ENCODE data around the gene PDZD7.
"Not testable (repeated sequence)": the region's sequence is repeated elsewhere in the genome, so short reads cannot be mapped to it uniquely, and the experiment has no call there.

The PDZD7 gene

DNA sequence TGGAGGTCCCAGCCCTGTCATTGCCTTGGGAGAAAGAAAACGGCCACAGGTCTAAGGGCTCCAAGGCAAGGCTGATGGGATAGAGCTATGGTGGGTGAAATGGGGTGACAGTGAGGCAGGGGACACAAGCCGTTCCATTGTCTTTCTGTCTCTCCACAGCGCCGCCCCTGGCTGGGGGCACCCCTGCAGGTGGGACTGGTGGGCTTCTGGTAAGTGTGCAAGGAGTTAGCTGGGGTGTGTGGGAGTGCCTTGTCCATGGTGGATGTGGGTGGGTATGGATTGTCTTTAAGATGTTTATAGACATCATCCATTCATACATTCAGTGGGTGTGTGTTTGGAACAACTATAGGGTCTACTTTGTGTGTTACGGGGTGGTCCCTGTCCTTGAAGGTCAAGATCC, 7.6 kb upstream of the PDZD7 start:
- DNase-seq = no peak

DNA sequence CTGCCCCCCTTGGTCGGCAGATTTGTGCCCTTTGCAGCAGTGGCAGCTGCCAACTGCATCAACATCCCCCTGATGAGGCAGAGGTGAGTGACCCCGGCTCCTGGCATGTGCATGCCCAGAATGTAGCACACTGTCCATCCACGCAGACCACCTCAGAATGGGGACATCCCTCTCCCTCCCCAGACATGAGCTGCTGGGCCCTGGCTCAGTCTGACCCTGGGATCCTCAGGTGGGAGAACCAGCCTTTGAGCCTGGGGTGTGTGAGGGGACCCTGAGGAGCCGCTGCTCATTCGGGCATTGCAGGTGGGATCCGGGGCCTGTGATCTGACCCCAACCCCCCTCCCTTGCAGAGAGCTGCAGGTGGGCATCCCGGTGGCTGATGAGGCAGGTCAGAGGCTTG, 5.8 kb upstream of the PDZD7 start:
- DNase-seq = no peak

- no peak for DNase-seq
Observed at GRCh38 chr10:101035916-101036702, 5.2 kb upstream of the PDZD7 start.

- no peak for DNase-seq
Observed at GRCh38 chr10:101035314-101035713, 4.4 kb upstream of the PDZD7 start.

- not testable (repeated sequence) for DNase-seq
Observed at GRCh38 chr10:101034404-101034803, 3.5 kb upstream of the PDZD7 start.

DNA sequence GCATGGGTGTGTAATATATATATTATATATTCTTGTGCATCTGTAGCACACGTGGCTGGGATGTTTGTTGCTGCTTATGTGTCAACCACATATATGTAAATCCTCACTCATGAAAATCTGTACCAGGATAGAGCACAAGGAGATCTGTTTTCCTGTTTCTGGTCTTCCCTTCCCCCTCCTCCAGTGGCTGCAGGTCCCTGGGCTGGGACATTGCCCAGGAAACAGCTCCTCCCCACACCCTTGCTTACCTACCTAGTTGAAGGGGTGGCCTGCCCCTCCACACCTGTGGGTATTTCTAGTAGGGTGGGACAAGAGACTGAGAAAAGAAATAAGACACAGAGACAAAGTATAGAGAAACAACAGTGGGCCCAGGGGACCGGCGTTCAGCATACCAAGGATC, 2.3 kb upstream of the PDZD7 start:
- DNase-seq = no peak

DNA sequence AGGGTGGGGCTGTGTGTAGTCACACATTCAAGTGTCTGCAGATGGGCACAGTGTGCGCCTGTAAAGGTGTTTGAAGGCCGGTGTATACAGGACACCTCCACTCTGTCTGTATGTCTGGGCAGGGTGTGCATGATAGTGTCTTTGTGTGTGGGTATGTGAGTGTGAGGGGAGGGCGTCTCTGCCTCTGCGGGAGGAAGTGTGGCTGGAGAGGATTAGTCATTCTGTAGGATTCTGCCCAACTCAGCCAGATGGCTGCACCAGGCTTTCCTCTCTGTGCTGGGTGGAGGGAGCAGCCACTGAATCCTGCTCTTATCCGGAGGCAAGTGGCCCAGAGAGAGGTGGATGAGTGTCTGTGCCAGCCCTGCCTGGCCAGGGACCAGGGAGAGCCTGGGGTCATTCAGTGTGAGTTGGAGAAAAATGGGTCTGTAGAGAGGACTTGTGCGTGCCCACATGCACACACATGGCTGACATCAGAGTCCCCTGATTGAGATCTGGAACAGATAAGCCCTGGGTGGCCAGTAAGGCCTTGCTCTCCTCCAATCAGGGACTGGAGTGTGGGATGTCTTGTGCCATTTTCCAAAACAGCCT, 1.8 kb upstream of the PDZD7 start:
- DNase-seq = peak; percentile 43

- DNase-seq = peak; percentile 69
Observed at GRCh38 chr10:101031796-101032636, 1.1 kb upstream of the PDZD7 start.

- DNase-seq = no peak
Observed at GRCh38 chr10:101030496-101031127, 317 bp downstream of the PDZD7 start.

DNA sequence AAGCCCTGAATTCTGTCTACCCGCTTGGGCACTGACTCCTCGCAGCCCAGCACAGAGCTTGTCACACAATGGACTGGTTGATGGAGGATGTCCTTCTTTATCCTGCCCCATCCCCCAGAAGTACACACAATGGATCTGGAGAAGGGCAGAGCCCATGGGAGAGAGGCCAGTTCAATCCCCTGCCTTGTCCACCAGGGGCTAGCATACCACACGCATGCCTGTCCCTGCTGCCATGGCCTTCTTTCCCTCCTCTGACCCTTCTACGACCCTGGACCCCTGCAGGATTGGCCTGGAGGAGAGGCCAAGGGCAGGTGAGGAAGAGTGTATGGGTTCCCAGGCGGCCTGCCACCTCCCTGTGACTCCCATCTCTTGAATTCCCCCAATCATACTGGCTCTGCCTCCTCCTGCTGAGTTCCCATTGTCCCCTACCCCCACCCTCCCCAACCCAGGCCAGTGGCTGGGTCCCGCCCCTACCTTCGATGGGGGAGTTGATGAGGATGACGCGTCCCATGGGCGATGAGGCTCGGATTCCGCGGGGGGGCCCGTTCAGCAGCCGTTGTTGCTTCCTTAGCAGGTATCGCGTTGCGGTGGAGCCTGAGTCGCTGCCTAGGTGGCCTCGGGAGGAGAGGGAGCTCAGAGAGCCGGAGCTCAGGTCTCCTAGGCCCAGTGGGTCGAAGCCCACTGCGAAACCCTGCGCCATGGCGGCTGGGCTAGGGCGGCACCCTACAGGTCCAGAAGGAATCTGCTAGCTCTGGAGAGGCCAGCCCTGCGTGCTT, 1.2 kb downstream of the PDZD7 start:
- DNase-seq = no peak

DNA sequence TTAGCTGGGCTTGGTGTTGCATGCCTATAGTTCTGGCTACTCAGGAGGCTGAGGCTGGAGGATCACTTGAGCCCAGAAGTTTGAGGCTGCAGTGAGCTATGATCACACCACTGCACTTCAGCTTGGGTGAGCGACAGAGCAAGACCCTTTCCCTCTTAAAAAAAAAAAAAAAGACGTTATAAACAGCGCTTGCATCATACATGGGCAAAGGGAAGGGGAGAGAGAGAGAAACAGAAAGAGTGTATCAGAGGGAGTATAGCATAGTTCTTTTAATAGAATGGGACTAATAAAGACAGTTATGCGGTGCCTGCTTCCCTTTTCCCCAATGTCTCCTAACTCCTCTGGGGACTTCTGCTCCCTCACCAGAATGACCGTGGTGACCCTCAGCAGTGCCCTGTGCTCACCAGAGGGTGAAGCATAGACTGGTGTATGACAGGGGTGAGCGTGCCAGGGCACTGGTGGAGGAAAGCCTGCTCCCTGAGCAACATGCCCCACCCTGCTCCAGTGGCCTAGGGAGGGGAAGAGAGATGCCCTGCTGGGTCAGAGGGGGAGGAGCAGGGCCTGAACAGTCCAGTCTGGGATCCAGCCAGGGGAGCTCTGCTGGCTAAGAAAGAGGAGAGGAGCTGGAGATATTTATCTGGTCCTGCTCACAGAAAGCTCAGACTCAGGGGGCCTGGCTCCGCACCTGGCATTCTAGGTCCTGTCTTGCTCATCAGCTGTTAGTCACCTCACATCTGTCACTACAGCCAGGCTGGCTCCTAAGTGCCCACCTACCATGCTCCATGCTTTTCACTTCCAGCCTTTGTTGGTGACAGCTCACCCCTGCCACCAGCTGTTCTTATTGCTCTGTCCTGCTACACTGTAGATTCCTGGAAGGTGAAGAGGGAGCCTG, 2.2 kb downstream of the PDZD7 start:
- no peak for DNase-seq

DNA sequence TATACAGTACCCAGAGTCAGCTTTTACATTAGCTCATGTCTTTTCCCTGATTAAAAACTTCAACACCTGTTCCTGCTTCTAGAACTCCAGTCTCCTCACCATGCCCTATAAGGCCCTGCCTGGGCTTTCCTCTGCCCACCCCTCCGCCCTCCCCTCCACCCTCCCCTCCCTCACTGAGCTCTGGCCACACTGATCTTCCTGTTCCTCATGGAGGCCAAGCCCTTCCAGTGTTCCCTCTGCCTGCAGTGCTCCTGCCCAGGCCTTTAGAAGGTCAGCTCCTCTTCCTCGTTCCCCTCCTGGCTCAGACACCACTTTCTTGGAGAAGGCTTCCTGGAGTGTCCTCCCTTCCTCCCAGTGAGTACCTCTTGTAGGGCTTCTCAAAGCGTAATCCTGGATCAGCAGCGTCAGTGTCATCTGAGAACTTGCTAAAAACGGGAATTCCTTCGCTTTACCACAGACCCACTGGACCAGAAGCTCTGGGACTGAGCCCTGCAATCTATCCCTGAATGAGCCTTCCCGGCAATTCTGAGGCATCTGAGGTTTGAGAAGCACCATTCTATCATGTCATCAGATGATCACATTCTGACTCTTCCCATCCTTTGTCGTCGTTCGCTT, 3.7 kb downstream of the PDZD7 start:
- DNase-seq = no peak

DNA sequence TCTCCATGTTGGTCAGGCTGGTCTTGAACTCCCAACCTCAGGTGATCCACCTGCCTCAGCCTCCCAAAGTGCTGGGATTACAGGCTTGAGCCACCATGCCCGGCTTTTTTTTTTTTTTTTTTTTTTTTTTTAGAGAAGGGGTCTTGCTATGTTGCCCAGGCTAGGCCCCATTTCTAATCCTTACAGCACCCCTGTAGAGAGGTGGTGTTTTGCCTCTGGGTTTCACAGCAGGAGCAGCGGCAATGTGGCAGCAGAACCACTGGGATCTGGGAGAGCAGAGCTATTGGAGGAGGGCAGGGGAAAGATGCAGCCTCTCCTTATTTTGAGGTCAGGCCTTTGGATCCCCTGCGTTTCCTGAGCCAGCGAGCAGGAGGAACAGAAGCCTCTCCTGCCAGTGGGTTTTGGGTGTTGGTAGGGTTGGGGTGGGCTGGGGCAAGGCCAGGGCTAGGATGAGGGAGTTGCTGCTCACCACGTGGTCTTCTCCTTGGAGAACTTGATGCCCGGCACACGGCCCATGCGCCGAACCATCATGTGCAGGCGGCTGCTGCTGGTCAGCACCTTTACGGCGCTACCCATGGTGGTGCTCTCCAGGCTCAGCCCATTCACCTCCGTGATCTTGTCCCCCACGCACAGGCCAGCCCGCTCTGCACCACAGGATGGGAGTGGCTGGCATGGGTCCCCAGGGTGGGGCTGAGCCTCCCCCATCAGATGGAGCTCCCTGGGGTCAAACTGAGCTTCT, 7.8 kb downstream of the PDZD7 start:
- no peak for DNase-seq

DNA sequence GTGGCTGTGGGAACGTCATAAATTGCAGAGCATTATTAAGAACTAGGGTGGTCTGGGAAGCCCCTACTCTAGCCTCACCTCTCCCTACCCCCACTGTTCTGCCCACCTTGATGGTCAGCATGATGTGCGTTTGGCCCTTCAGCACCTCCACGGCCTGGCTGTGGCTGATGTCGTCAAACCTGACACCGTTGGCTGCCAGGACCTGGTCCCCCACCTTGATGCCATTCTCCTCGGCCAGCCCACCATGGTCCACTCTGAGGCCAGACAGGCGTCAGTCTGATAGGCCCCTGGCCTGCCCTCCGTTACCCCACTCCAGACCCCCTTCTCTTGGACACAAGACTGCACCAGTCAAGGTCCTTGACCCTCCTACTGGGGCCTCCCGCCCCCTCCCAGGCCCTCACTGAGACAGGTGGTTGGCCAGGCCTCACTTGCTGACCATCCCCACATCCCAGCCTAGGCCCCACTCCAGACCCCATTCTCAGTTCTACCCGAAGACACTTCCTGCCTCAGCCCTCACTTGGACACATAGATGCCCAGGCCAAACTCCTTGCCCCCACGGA, 9.2 kb downstream of the PDZD7 start:
- no peak for DNase-seq

GRCh38 chr10:101021239-101021638, 9.7 kb downstream of the PDZD7 start:
- no peak for DNase-seq

DNA sequence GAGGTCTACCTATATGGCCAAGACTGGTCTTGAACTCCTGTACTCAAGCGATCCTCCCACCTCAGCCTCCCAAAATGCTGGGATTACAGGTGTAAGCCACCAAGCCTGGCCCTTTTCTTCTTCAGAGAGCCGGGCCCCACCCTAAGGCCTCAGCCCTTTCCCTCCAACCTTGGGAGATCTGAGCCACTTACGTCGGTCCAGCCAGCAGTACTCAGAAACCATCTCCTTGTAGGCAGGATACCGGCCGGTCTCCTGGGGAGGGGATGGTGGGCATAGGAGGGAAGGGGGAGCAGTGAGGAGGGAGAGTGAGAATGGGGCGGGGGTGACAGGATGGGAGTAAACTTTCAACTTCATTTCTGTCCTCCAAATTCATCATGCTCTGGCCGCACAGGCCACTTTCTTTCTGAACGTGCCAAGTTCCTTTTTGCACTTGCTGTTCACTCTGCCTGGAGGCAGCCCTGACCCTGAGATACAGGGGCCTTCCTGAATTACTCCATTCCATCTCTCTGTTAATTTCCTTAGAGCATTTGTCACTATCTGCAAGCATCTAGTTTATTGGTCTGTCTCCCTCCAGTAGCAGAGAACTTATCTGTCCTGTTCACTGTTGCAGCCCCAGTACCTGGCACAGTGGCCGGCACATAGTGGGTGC, 10.4 kb downstream of the PDZD7 start:
- DNase-seq = no peak

DNA sequence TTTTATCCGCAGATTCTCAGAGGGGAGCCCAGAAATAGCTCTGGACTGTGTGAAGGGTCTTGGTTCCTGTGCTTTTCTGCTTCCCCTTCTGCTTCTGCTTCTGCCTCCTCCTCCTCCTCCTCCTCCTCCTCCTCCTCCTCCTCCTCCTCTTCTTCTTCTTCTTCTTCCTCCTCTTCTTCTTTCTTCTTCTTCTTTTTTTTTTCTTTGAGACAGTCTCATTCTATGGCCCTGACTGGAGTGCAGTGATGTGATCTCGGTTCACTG, 11.6 kb downstream of the PDZD7 start:
- no peak for DNase-seq

GRCh38 chr10:101018600-101019439, 12.1 kb downstream of the PDZD7 start:
- DNase-seq = peak; percentile 72

DNA sequence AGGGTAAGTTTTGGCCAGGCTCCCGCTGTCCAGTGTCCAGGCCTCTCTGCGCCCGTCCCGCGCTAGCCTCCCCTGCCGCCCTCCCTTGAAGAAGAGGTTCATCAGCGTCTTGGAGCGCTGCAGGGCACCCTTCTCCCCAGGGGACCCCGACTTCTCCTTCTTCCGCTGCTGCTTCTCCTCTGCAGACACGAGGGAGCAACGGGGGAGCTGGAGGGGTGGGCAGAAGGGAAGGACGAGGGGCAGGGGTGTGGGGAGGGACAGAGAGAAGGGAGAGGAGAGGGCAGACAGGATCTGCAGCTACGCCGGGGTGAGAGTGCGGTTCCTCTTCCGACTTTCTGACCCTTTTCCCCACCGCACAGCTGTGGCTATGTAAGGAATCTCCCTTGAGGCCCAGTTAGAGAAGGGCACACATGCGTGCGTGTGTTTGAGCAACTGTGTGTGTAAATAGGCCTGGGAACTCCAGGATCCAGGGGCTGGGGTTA, 12.8 kb downstream of the PDZD7 start:
- no peak for DNase-seq

Measured in stimulated activated CD4-positive, alpha-beta T cell treated with anti-CD3 and anti-CD28 coated beads, Interleukin-12 subunit alpha, Interleukin-12 subunit beta, amount 100 ng/mL, for 4 hours (primary cell).